ENCODE results near the gene COL13A1. TPM values are rescaled to one million over a fixed set of nuclear protein-coding genes. Genes with fewer than 3 reads are reported as not detected.

COL13A1 gene
- total RNA-seq, 4 donors from 2014 or later, result 0.42 to 3.4 (median 1.5) TPM

DNA sequence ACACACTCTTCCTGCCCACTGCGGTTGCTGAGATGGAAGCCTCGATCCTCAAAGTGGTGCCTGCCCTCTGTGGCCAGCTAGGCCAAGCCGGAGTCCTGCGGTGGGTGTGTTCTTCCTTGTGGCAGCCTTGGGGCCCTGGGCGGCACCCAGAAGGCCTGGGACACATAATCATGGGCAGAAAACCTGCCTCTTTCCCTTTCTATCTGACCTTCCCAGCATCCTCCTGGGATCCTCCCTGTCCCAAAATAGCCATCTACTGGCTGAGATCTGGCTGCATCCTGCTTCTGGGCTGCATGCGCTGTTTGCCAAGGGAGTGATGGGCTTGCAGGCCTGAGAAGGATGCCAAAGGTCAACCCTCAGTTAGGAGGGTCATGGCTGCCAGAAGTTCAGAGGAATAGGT lies 23.9 kb downstream of the COL13A1 start:
- no peak overlapping the region for H3K27ac ChIP-seq
- peaks cover 3% of the 10 kb centered on the region for H3K27me3 ChIP-seq
- no peaks in the 10 kb centered on the region for H3K9me3 ChIP-seq
- no peaks in the 10 kb centered on the region for H3K36me3 ChIP-seq
- no peak overlapping the region for H3K4me3 ChIP-seq
- no peaks in the 10 kb centered on the region for H3K4me1 ChIP-seq
- WGBS, result 76% methylated on average over 3 of the region's 6 CpGs
- no peak for TF ChIP-seq EP300 (IDR thresholded peaks at IDR 0.05)
- TF ChIP-seq, protein P1, sequence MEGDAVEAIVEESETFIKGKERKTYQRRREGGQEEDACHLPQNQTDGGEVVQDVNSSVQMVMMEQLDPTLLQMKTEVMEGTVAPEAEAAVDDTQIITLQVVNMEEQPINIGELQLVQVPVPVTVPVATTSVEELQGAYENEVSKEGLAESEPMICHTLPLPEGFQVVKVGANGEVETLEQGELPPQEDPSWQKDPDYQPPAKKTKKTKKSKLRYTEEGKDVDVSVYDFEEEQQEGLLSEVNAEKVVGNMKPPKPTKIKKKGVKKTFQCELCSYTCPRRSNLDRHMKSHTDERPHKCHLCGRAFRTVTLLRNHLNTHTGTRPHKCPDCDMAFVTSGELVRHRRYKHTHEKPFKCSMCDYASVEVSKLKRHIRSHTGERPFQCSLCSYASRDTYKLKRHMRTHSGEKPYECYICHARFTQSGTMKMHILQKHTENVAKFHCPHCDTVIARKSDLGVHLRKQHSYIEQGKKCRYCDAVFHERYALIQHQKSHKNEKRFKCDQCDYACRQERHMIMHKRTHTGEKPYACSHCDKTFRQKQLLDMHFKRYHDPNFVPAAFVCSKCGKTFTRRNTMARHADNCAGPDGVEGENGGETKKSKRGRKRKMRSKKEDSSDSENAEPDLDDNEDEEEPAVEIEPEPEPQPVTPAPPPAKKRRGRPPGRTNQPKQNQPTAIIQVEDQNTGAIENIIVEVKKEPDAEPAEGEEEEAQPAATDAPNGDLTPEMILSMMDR (IDR thresholded peaks at IDR 0.05), result no peak
- TF ChIP-seq POLR2AphosphoS5 (IDR thresholded peaks at IDR 0.05), result no peak
- no peak for TF ChIP-seq POLR2A (IDR thresholded peaks at IDR 0.05)
- DNase-seq (ENCODE audit: low spot score in 2 of 2), result no peak

DNA sequence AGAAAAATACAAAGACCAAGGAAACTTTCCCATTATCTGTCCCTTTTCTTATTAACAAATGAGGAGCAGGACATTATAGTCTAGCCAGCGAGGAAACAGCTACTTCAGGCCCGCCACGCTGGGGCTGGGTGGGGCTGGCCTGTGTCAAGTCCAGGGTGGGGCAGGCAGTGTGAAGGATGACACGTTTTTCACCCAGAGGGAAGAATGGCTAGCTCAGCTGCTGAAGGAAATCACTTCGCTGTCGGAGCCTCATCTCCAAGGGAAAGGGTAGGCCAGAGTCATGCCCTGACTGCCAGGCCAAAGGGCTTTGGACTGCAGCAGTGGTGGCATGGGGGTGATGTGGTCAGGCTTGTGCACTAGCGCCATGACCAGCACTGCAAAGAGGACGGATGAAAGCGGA lies 24.4 kb downstream of the COL13A1 start:
- H3K36me3 ChIP-seq, result no peaks in the 10 kb centered on the region
- no peak overlapping the region for H3K27ac ChIP-seq
- TF ChIP-seq POLR2A (IDR thresholded peaks at IDR 0.05) (no peak), EP300 (IDR thresholded peaks at IDR 0.05) (no peak)
- 56% methylated on average over 9 of the region's 9 CpGs for WGBS
- no peak overlapping the region for H3K4me3 ChIP-seq
- H3K4me1 ChIP-seq, result no peaks in the 10 kb centered on the region
- H3K27me3 ChIP-seq, result peaks cover 3% of the 10 kb centered on the region
- no peaks in the 10 kb centered on the region for H3K9me3 ChIP-seq
- no peak for DNase-seq (ENCODE audit: low spot score in 2 of 2)

DNA sequence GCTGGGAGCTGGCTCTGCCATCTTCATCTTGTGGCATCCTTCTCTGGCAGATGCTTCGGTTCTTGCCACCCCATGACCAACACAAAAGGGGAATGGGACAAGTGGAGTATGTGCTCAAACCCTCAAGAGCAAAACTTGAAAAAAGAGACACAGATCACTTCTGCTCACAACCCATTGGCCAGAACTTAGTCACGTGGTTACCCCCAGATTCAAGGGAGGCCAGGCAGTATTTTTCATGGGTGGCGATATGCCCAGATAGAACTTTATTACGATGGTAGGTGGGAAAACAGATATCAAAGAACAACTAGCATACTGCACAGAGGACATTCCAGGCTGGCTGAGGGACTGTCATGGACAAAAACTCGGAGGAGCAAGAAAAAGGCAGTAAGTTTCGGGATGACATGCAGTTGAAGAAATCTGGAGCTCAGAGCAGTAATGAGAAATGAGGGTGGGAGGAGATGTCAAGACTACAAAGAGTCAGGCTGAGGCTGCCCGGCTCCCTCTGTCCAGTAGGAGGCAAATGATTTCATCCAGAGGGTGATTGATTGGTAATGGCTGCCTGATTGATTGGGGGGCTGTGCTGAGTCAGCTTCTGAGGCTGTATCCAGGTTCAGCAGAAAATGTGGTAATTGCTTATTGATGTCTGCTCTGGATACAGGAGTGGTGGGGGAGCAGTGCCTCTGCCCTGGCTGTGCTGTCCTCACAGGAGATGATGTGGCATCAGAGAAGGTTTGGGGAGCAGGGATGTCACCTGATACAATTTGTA lies 25.3 kb downstream of the COL13A1 start:
- WGBS, result 85% methylated on average over 7 of the region's 7 CpGs
- no peak for DNase-seq (ENCODE audit: low spot score in 2 of 2)
- no peaks in the 10 kb centered on the region for H3K4me1 ChIP-seq

DNA sequence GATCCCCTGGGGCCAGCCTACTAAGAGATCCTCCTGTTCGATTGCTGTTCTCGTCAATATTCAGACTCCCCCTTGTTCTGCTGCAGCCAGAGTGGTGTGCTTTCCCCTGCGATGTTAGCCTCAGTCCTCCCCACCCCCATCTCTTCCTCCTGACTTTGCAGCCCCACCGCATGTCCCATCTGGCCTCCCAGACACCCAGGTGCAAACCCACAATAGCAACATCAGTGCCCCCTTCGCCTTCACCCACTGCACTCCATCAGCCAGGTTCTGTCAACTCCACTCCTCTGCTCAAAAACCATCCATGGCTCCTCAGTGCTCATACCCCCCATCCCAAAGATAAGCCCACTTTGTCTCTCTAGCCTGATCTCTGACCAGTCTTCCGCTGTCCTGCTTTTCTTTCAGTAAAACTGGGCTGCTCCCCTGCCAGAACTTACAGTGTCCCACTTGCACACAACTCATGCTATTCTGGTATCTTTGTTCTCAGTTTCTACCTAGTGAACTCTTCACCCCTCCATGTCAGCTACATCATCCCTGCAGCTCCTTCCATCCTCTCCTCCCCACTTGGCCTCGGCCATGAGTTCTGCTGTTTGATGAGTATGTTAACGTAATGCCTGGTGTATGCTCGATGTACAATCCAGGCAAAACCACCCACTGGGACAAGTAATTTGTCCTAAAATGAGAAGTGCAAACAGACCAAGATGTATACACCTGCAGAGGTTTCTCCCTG lies 26.6 kb downstream of the COL13A1 start:
- Histone ChIP-seq H3K27ac (no peak overlapping the region), H3K4me3 (no peak overlapping the region), H3K27me3 (peaks cover 7% of the 10 kb centered on the region), H3K4me1 (no peaks in the 10 kb centered on the region), H3K36me3 (no peaks in the 10 kb centered on the region), H3K9me3 (no peaks in the 10 kb centered on the region)
- 75% methylated on average over 9 of the region's 9 CpGs for WGBS
- TF ChIP-seq POLR2AphosphoS5 (IDR thresholded peaks at IDR 0.05), result no peak
- TF ChIP-seq EP300 (IDR thresholded peaks at IDR 0.05), result no peak
- no peak for TF ChIP-seq POLR2A (IDR thresholded peaks at IDR 0.05)
- TF ChIP-seq, protein P1 (IDR thresholded peaks at IDR 0.05), result no peak
- no peak for DNase-seq (ENCODE audit: low spot score in 2 of 2)

More for the DNA sequence above, 25.3 kb downstream of the COL13A1 start:
- Histone ChIP-seq H3K27me3 (peaks cover 7% of the 10 kb centered on the region), H3K36me3 (no peaks in the 10 kb centered on the region), H3K9me3 (no peaks in the 10 kb centered on the region), H3K27ac (no peak overlapping the region), H3K4me3 (no peak overlapping the region)
- TF ChIP-seq POLR2A (IDR thresholded peaks at IDR 0.05) (no peak), EP300 (IDR thresholded peaks at IDR 0.05) (no peak), POLR2AphosphoS5 (IDR thresholded peaks at IDR 0.05) (no peak)
- TF ChIP-seq, protein P1 (IDR thresholded peaks at IDR 0.05), result no peak

DNA sequence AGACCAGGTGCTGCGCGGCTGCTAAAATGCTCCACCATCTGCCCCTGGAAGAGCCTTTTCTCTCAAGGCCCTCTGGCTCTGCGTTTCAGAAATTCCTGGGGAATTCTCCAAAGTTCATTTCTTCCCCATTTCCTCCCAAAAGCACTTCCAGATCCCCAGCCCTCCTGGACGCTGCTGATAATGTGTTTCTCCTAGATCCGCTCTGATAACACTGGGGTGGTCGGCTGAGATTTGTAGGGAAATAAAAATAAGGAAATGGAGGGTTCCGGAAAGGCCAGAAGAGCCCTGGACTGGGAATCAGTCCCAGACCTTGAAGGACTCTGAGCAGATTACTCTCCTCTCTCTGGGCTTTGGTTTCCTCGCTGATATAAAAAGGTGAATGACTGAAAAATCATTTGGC lies 28.1 kb downstream of the COL13A1 start:
- no peak overlapping the region for H3K4me3 ChIP-seq
- H3K27ac ChIP-seq, result no peak overlapping the region
- H3K27me3 ChIP-seq, result peaks cover 7% of the 10 kb centered on the region
- no peaks in the 10 kb centered on the region for H3K36me3 ChIP-seq
- 69% methylated on average over 8 of the region's 8 CpGs for WGBS
- TF ChIP-seq POLR2A (IDR thresholded peaks at IDR 0.05) (no peak), EP300 (IDR thresholded peaks at IDR 0.05) (no peak), POLR2AphosphoS5 (IDR thresholded peaks at IDR 0.05) (no peak)
- TF ChIP-seq, protein P1 (IDR thresholded peaks at IDR 0.05), result no peak
- no peaks in the 10 kb centered on the region for H3K9me3 ChIP-seq
- H3K4me1 ChIP-seq, result no peaks in the 10 kb centered on the region
- no peak for DNase-seq (ENCODE audit: low spot score in 2 of 2)

Data from suprapubic skin (tissue), 4 donors.